ENCODE measurements around the gene ENO2. TPM values are rescaled to one million over a fixed set of nuclear protein-coding genes. Genes with fewer than 3 reads are reported as not detected.
A peak's percentile ranks its signal among the peaks of the same experiment; 100 is the strongest.

ENO2 gene
- total RNA-seq, 1 donor from 2014 or later, result 36.9 TPM

DNA sequence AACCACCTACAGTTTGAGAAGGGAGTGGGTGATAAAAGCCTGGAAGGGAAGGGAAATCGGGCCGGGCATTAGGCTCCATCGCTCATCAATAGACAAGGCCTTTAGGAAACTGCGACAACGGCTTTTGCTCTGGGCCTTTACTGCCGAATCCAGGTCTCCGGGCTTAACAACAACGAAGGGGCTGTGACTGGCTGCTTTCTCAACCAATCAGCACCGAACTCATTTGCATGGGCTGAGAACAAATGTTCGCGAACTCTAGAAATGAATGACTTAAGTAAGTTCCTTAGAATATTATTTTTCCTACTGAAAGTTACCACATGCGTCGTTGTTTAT lies 29.0 kb downstream of the ENO2 start:
- intact Hi-C loops (cut with DNase I), result loop anchor here (5.0 kb wide), 1 partner anchor 861 kb away; no protein-coding TSS in a partner anchor
- ATAC-seq (peak; percentile 78), DNase-seq (ENCODE audit: low spot score) (peak; percentile 85)

DNA sequence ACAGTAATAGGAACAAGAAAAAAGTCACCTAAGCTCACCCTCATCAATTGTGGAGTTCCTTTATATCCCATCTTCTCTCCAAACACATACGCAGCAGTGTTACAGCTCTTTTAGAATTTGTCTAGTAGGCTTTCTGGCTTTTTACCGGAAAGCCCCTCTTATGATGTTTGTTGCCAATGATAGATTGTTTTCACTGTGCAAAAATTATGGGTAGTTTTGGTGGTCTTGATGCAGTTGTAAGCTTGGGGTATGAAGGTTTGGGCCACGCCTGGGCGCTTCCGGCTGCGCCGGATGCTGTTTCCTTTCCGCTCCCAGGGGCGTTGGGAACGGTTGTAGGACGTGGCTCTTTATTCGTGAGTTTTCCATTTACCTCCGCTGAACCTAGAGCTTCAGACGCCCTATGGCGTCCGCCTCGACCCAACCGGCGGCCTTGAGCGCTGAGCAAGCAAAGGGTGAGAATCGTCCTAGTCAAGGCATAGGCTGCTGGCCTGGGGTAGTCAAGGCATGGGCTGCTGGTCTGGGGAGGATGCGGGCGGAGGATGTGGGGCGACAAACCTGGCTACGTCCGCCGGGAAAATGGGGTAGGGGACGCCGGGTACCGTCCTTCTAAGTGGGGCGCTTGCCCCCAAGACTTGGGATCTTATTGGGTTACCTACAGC lies 29.5 kb downstream of the ENO2 start, which contains the start of the genes C12orf57 and RNU7-1:
TSS of gene C12orf57 (plus strand) at position 301 of the 659 bp plus-strand sequence. CDS start at position 401, 100 bp downstream.
TSS of gene RNU7-1 (plus strand) at position 95 of the 659 bp plus-strand sequence.
- ATAC-seq (peak; percentile 78), DNase-seq (ENCODE audit: low spot score) (peak; percentile 86)
- intact Hi-C loops (cut with DNase I), result loop anchor here (5.0 kb wide), 1 partner anchor 862 kb away; no protein-coding TSS in a partner anchor

DNA sequence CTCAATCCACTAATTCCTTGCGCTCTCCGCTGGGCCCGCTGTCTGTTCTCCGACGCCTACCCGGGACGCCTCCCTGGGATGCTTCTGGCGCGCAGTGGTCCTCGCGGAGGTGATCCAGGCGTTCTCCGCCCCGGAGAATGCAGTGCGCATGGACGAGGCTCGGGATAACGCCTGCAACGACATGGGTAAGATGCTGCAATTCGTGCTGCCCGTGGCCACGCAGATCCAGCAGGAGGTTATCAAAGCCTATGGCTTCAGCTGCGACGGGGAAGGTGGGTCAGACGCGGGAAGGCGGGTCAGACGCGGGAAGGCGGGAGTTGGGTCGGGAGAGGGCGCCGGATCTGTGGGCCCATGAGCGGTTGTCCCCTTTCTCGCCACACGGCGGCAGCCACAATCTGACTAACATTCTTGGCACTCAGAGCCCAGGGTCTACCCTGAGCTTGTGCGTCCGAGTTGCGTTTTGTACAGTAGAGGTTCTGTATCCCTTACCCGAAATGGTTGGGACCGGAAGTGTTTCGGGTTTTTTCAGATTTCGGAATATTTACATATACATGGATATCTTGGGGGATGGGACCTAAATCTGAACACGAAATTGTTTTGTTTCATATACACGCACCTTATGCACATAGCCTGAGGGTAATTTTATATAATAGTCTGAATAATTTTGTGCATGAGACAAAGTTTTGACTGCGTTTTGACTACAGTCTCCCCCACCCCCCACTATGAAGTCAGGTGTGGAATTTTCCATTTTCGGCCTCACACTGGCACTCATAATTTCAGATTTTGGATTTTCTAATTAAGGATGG lies 30.2 kb downstream of the ENO2 start:
- intact Hi-C loops (cut with DNase I), result loop anchor here (5.0 kb wide), 1 partner anchor 862 kb away; no protein-coding TSS in a partner anchor
- DNase-seq (ENCODE audit: low spot score) (peak; percentile 96), ATAC-seq (peak; percentile 85)

DNA sequence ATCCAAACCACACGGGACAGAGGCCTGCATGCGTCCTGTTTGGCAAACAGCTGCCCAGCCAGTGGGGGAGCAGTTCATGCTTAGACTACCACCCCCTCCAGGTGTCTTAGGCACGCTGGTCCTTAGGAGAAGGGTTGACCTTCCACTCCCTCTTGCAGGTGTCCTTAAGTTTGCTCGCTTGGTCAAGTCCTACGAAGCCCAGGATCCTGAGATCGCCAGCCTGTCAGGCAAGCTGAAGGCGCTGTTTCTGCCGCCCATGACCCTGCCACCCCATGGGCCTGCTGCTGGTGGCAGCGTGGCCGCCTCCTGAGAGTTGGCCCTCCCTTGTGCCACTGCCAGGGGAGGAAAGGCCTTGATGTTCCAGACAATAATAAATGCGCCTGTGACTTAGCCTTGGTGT lies 31.2 kb downstream of the ENO2 start:
- no peak for ATAC-seq
- intact Hi-C loops (cut with DNase I), result no loop called here

DNA sequence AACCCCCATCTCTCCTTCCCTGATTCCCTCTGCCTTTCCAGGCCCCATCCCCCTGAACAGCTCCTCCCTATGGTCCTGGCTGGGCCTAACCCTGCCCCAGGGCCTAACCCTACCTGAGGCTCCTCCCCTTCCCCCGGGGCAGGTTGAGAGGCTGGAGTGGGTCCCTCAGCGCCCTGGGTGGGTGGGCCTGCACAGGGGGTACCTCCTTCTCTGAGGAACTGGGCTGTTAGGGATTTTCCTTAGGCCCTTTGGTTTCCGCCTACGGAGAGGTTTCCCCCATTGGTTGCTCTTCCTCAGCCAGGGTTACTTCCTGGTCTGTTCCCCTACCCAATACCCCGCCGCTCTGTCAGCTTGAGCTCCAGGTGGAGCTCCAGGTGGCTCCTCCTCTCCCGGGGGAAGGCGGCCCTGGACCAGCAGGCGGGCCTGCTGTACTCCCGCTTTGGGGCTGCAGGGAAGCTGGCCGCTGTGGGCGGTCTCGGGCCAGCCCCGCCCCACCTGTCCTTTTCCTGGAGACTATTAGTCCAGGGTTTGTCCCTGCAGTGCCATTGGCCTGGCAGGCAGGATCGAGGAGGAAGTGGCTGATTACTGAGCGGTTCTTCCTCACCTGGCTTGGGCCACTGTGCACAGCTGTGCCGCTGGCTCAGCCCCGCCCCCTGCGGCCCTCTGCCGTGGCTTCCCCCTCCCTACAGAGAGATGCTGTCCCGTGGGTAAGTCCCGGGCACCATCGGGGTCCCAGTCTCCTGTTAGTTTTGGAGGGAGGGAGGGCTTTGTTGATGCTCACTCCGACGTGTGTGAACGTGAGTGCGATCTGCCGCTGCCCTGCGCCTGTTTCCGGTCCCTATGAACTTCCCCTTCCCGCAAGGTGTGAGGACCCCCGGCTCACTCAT lies 31.9 kb downstream of the ENO2 start:
- DNase-seq (ENCODE audit: low spot score), result no peak

More for the DNA sequence above, 31.2 kb downstream of the ENO2 start:
- DNase-seq (ENCODE audit: low spot score), result no peak

DNA sequence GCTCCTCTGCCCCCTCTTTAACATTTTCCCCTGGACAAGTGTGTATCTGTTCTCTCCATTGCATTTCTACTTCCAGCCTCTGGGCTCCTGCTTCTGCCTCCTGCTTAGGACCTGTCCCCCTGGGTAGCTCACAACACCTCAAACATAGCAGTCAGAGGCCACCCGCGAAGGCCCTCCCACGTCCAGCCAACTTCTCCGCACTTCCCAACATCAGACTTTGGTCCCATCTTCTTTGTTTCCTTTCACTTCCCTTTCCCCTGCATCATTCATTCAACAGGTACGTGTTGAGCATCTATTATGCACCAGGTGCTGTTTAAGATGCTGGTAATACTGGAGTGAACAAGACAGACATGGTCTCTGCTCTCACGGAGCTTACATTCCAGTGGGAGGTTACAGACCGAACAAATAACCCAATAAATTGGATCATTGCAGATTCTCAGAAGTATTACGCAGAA lies 32.6 kb downstream of the ENO2 start:
- DNase-seq (ENCODE audit: low spot score) (no peak), ATAC-seq (no peak)
- intact Hi-C loops (cut with DNase I), result no loop called here

More for the DNA sequence above, 31.9 kb downstream of the ENO2 start:
- ATAC-seq, result no peak
- intact Hi-C loops (cut with DNase I), result no loop called here

DNA sequence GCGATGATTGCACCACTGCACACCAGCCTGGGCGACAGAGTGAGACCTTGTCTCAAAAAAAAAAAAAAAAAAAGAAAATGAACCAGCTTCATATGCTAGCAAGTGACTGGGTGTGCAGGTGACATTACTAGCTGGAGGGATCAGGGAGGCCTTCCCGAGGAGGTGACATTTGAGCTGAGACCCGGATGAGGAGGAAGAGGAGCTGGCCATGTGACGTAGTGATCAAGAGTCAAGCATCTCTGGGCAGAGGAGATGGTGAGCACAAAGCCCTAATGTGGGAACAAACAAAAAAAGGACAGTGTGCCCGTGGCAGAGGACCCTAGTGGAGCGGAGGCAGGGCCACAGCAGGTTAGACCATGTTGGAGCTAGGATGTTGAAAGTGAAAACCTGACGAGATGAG lies 33.2 kb downstream of the ENO2 start:
- DNase-seq (ENCODE audit: low spot score), result no peak
- intact Hi-C loops (cut with DNase I), result no loop called here
- no peak for ATAC-seq

DNA sequence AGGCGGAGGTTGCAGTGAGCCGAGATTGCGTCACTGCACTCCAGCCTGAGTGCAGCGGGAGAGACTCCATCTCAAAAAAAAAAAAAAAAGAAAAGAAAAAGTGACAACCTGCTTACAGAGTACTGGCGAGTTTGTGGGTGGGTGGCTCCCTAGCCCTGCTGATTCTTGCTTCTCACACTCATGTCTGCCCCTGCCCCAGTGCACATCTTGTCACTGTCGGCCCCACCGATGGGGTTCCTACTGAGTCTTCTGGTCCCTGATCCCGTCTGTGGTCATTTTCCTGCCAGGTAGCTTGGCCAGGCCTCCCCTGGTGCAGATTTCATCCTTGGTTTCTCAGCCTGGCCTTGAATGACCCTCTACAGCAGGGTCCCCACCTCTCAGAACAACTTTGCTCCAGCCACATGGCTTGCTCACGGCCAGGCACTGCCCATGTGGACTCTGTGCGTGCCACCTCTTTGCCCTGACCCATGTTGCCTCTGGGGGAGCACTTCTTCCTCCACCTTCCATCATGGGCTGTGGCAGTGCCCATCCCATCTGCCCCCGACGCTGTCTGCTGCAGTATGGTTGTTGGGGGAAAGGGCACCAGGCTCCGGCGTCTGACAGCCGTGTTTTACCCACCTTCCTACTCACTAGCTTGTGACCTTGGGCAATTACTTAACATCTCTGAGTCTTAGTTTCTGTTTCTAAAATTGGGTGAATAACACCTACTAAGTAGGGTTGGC lies 34.7 kb downstream of the ENO2 start:
- intact Hi-C loops (cut with DNase I), result no loop called here

DNA sequence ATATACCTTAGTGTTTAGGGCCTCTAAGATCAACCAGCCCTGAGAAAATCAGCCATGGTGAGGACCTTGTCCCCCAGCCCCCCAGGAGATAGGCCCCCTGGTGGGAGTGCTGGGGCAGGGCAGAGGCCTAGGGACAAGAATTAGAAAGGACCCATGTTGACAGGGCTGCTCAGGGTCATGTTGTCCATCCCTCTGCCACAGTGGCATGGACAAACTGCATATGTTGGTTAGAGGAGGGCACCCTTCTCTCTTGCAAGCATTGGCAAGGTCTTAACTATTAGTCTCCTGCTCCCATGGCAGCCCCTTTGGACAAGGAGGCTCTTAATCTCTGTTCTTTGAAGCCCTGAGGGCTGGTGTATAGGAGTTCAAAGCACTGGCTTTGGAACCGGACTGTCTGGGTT lies 36.0 kb downstream of the ENO2 start:
- intact Hi-C loops (cut with DNase I), result no loop called here
- ATAC-seq (no peak), DNase-seq (ENCODE audit: low spot score) (no peak)

More for the DNA sequence above, 34.7 kb downstream of the ENO2 start:
- ATAC-seq (no peak), DNase-seq (ENCODE audit: low spot score) (no peak)

DNA sequence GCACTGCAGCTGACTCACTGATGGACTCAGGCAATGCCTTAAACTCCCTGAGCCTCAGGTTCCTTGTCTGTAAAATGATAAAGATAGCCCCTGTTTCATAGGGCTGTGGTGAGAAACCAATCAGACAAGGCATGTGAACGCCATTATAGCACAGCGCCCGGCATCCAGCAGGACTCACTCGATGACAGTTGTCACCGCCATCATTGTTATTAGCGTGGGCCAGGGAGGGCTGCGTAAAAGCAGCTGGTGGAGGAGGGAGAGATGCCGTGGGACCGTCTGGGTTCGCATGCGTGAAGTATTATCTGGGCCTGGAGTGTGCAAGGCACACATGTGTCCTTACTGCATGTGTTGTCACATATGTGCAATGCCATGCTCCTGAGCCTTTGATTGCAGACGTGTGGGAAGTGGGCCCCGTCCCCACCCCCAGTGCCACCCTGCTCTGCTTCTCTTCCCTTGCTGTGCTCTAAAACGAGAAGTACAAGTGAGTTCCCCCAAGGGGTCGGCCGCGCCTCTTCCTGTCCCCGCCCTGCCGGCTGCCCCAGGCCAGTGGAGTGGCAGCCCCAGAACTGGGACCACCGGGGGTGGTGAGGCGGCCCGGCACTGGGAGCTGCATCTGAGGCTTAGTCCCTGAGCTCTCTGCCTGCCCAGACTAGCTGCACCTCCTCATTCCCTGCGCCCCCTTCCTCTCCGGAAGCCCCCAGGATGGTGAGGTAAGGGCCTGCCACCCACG lies 36.6 kb downstream of the ENO2 start, which contains the start of gene PTPN6:
TSS of gene PTPN6 (plus strand) at position 546 of the 730 bp plus-strand sequence. CDS start at position 703, 157 bp downstream.
- DNase-seq (ENCODE audit: low spot score), result peak; percentile 76
- intact Hi-C loops (cut with DNase I), result no loop called here
- ATAC-seq, result peak; percentile 11

DNA sequence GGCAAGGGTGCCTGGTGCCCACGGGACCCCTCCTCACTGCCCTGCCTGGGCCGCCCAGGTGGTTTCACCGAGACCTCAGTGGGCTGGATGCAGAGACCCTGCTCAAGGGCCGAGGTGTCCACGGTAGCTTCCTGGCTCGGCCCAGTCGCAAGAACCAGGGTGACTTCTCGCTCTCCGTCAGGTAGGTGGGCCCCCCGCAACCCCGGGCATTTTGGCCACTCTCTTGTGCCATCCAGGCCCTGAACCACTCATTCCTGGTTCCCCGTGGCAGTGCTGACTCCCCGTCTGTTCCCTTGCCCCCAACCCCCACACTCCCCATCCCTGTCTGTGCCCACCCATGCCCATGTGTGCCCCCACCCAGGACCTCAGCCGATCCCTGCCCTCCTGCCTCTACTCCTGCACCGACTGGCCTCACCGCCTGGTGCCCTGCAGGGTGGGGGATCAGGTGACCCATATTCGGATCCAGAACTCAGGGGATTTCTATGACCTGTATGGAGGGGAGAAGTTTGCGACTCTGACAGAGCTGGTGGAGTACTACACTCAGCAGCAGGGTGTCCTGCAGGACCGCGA lies 37.3 kb downstream of the ENO2 start:
- ATAC-seq (no peak), DNase-seq (ENCODE audit: low spot score) (no peak)
- intact Hi-C loops (cut with DNase I), result no loop called here

DNA sequence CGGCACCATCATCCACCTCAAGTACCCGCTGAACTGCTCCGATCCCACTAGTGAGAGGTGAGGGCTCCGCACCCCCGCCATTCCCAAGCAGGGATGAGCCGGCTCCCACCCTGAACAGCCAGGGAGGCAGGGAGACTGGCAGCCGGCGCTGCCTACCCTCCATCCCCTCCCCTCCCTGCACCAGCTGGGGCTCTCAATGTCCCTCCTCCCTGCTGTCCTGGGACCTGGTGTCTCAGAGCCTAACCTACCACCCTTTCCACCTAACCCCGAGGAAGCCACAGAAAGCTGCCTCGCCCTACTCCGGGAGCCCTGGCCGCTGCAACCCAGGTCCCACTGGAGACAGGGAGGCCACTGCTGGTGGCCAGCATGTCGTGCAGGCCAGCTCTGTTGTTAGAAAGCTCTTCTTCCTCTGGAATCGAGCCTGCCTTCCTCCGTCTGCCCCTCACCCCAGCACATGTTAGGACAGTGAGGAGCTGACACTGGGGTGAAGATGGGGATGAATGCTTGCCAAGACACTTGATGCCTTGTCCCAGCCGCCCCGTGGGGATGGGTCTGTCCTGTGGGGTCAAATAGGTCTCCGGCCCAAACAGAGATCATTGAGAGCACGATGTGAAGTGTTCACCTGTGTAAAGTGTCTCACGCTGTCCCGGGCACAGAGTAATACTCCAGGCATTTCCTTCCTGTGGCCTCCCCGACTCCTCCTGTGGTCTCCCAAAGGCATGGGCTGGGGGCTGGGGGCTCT lies 37.9 kb downstream of the ENO2 start:
- peak; percentile 59 for DNase-seq (ENCODE audit: low spot score)
- intact Hi-C loops (cut with DNase I), result no loop called here
- no peak for ATAC-seq

DNA sequence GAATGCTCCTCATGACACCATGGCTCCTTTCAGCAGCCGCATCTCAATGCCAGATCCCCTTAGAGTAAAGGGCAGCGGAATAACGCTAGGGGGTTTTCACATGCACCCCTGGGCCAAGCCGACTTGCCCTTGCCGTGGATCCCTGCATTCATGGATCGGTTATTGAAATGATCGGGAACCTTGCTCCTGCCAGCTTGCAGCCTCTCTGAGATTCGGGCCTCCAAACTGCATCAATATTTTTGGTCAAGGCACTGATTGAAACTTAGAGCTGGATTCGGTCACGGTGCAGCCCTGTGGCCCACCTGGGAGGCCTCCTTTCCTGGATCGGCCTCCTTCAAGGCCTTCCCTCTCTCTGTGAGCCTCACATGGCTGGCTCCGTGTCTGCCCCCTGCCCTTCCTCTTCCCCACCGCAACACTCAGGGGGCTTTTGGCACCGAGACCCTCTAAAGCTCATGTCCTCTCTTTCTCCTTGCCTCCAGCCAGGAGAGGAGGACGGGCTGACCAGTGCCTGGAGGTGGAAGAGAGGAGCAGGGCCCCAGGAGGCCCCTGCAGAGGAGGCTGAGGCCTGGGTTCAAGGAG lies 38.6 kb downstream of the ENO2 start:
- ATAC-seq, result no peak
- peak; percentile 53 for DNase-seq (ENCODE audit: low spot score)
- intact Hi-C loops (cut with DNase I), result no loop called here

DNA sequence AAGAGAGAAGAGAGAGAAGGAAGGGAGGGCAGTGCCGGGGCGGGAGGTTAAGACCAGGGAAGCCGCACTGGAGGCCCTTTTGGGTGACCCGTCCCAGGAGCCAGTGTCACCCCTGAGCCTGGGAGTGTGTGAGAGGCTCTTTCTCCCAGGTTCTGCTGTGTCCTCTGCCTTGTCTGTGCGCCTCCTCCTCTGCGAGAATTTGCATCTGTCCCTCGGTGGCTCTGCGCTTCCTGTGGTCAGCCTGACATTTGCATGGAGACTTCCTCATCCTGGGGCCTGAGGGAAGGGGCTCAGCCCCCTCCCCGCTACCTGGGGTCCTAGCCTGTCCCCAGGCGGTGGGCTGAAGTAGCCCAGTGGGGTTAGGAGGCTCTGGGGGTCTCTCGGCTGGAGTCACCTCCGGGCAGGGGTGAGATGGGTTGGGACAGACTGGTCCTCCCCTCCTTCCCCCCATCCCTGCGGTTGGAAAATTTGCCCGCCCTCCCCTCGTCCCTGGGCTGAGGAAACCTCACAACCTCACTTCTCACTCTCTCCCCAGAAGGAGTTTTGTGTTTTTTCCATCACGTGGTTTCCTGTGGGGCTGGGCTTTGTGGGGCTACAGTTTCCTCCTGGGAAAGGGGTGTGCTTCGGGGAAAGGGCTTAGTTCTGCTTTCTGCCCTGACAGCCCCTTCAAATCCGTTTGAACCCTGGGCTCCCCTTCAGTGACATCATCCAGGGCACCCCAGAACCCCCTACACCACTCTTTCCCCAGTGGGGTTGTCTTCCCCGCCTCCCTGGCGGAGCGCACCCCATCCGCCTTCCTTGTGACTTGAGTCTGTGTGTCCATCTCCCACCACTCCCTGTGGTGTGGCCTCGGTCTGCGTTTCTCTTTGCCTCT lies 39.3 kb downstream of the ENO2 start:
- ATAC-seq, result peak; percentile 87
- intact Hi-C loops (cut with DNase I), result no loop called here
- DNase-seq (ENCODE audit: low spot score), result peak; percentile 87

DNA sequence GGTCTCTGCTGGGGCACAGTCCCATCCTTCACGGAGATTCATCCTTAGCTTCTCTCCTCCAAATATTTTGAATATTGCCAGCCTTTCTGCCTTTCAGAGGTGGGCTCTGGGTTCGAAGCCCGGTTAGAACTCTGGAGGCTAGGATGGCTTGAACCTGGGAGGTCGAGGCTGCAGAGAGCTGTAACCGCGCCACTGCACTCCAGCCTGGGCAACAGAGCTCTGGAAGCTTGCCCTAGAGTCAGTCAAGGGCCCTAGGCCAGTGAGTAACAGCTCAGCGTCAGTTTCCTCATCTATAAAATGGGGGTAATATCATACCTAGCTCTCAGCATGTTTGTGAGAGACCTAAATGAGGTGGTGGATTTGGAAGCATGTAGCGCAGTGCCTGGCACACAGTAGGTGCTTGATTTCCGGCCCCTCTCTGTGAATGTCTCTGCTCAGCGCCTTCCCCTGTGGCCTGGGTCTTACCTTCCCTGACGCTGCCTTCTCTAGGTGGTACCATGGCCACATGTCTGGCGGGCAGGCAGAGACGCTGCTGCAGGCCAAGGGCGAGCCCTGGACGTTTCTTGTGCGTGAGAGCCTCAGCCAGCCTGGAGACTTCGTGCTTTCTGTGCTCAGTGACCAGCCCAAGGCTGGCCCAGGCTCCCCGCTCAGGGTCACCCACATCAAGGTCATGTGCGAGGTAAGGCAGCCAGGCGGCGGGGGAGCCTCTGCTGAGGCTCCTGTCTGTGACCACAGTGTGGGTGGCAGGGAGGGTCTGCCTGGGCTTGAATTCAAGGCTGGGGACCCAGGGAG lies 40.1 kb downstream of the ENO2 start:
- ATAC-seq, result no peak
- DNase-seq (ENCODE audit: low spot score), result peak; percentile 53
- intact Hi-C loops (cut with DNase I), result no loop called here
